Bronchial epithelial cell (primary cell): ENCODE measurements around the gene ARHGAP35. TPM values are rescaled to one million over a fixed set of nuclear protein-coding genes. Genes with fewer than 3 reads are reported as not detected.

ENCODE experiments used
- DNase-seq: peaks from one replicate; pipeline ENCODE4 v3.0.0-alpha.2; 2010; ENCODE audit warnings: low read depth
- FAIRE-seq: peaks from 2 replicates; lab custom pipeline; 2011; peaks lifted over from hg19 to GRCh38; lab: Jason Lieb, UNC
- H3K27me3 ChIP-seq: 2 replicates; pipeline ENCODE4 v1.5.1; 2011; ENCODE audit warnings: low read length; ENCODE audit not compliant: control insufficient read depth, insufficient read depth
- H3K36me3 ChIP-seq: 2 replicates; pipeline ENCODE4 v1.5.1; 2011; ENCODE audit warnings: low read length; ENCODE audit not compliant: control insufficient read depth, insufficient read depth
- H3K4me3 ChIP-seq: 2 replicates; pipeline ENCODE4 v1.5.1; 2011; ENCODE audit warnings: mild to moderate bottlenecking, low read depth, low read length, control low read depth
- CTCF ChIP-seq: IDR thresholded peaks from 2 replicates; pipeline ENCODE4 v1.5.1; 2011; ENCODE audit warnings: mild to moderate bottlenecking, moderate library complexity, low read length, control low read depth, inconsistent platforms; ENCODE audit not compliant: insufficient read depth, severe bottlenecking
- total RNA-seq: library from RNA; depleted of rRNA; stranded (reverse); fragments of >200 nt; gene quantifications from 2 replicates; pipeline ENCODE4 v1.2.1, GENCODE V29; 2014

ARHGAP35 gene
- total RNA-seq, 1 donor from 2014 or later = 24.0 TPM

- FAIRE-seq (no peak), DNase-seq (no peak)
- H3K36me3 ChIP-seq = no peaks in the 10 kb centered on the region
- no peak for TF ChIP-seq CTCF
- no peaks in the 10 kb centered on the region for H3K27me3 ChIP-seq
- no peak overlapping the region for H3K4me3 ChIP-seq
These were observed 48.6 kb downstream of the ARHGAP35 start for GRCh38 chr19:46909356-46909755.

Other genes with a start within 250 kb of the ARHGAP35 start
- gene PTGIR, start 235.9 kb upstream of the ARHGAP35 start, total RNA-seq = 0.26 TPM in 1 of 2 replicates, not detected in the other
- not detected in 2 replicates for gene GNG8, start 224.8 kb upstream of the ARHGAP35 start, total RNA-seq
- under 0.01 and 0.13 TPM in 2 replicates for gene DACT3, start 199.8 kb upstream of the ARHGAP35 start, total RNA-seq
- gene PRKD2, start 143.9 kb upstream of the ARHGAP35 start, total RNA-seq = 18.8 and 24.5 TPM in 2 replicates
- 5.8 and 9.9 TPM in 2 replicates for gene FKRP, start 114.9 kb upstream of the ARHGAP35 start, total RNA-seq
- 60.3 and 90.6 TPM in 2 replicates for gene STRN4, start 114.5 kb upstream of the ARHGAP35 start, total RNA-seq
- 236 and 266 TPM in 2 replicates for gene SLC1A5, start 72.4 kb upstream of the ARHGAP35 start, total RNA-seq
- 120 and 206 TPM in 2 replicates for gene AP2S1, start 10.2 kb upstream of the ARHGAP35 start, total RNA-seq
- 0.26 and 0.64 TPM in 2 replicates for gene NPAS1, start 158.8 kb downstream of the ARHGAP35 start, total RNA-seq
- 20.5 and 23.9 TPM in 2 replicates for gene TMEM160, start 187.6 kb downstream of the ARHGAP35 start, total RNA-seq